Measurements from ENCODE around the gene KBTBD12. TPM values are rescaled to one million over a fixed set of nuclear protein-coding genes. Genes with fewer than 3 reads are reported as not detected.

Gene KBTBD12
- total RNA-seq, 1 donor from 2014 or later, result not detected

DNA sequence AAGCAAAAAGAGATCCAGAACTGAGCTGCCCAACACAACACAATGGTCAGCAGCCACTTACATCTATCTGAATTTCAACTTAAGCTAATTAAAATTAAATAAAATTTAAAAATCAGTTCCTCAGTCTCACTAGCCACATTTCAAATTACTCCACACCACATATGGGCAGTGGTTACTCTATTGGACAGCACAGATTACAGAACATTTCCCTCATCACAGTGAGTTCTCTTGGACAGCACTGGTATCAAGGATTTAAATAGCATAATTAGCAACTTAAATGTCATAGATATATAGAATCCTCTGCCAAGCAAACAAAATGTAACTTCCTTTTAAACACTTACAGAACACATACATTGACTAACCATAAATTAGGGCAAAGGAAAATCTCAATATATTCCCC is 64.4 kb downstream of the KBTBD12 start:
- Mint-ChIP-seq H3K27ac (ENCODE audit: unreplicated experiment) (no peak overlapping the region), H3K9me3 (ENCODE audit: unreplicated experiment) (no peaks in the 10 kb centered on the region), H3K4me1 (ENCODE audit: low read depth, unreplicated experiment) (no peaks in the 10 kb centered on the region), H3K4me3 (ENCODE audit: unreplicated experiment) (no peak overlapping the region), H3K27me3 (ENCODE audit: unreplicated experiment) (no peaks in the 10 kb centered on the region), H3K36me3 (ENCODE audit: unreplicated experiment) (no peaks in the 10 kb centered on the region)
- DNase-seq, result no peak
- TF ChIP-seq, protein P1, sequence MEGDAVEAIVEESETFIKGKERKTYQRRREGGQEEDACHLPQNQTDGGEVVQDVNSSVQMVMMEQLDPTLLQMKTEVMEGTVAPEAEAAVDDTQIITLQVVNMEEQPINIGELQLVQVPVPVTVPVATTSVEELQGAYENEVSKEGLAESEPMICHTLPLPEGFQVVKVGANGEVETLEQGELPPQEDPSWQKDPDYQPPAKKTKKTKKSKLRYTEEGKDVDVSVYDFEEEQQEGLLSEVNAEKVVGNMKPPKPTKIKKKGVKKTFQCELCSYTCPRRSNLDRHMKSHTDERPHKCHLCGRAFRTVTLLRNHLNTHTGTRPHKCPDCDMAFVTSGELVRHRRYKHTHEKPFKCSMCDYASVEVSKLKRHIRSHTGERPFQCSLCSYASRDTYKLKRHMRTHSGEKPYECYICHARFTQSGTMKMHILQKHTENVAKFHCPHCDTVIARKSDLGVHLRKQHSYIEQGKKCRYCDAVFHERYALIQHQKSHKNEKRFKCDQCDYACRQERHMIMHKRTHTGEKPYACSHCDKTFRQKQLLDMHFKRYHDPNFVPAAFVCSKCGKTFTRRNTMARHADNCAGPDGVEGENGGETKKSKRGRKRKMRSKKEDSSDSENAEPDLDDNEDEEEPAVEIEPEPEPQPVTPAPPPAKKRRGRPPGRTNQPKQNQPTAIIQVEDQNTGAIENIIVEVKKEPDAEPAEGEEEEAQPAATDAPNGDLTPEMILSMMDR (IDR thresholded peaks at IDR 0.05; ENCODE audit: partially characterized antibody, unreplicated experiment), result no peak

DNA sequence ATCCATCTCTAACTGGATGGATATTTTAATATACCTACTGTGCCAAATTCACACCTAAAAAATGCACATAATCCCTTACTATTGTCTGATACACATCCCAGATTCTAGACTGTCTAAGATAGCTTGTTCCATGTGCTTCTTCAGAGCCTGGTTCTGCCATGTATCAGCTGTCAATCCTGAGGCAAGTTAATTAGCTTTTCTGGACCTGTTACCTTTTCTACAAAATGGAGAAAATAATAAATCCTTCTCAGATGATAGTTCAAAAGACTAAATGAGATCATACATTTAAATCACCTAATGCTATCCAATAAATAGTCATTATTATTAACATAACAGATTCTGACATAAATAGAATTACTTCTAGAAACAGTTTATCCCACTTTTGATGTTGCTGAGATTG is 66.1 kb downstream of the KBTBD12 start:
- Mint-ChIP-seq H3K36me3 (ENCODE audit: unreplicated experiment) (no peaks in the 10 kb centered on the region), H3K4me3 (ENCODE audit: unreplicated experiment) (no peak overlapping the region), H3K27ac (ENCODE audit: unreplicated experiment) (no peak overlapping the region), H3K9me3 (ENCODE audit: unreplicated experiment) (no peaks in the 10 kb centered on the region), H3K4me1 (ENCODE audit: low read depth, unreplicated experiment) (no peaks in the 10 kb centered on the region), H3K27me3 (ENCODE audit: unreplicated experiment) (no peaks in the 10 kb centered on the region)
- TF ChIP-seq, protein P1 (IDR thresholded peaks at IDR 0.05; ENCODE audit: partially characterized antibody, unreplicated experiment), result no peak
- no peak for DNase-seq

DNA sequence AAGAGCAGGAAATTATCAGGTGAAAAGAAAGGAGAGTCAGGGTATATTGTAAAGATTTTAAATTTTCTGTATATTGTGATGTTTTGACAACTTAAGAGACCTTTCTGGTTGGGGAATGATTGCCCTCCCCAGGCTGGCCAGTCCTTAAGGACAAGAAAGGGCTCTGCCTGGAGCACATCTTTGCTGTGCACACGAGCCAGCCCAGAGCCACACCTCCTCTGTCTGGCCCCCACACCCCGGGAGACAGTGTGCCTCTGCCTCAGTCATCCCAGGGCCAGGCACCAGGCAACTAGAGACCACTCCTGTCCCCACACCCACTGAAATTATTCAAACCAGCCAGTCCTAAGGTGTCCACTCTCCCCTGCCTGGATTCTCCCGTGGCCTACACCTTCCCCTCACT is 67.1 kb downstream of the KBTBD12 start:
- H3K4me3 Mint-ChIP-seq (ENCODE audit: unreplicated experiment), result no peak overlapping the region
- TF ChIP-seq, protein P1 (IDR thresholded peaks at IDR 0.05; ENCODE audit: partially characterized antibody, unreplicated experiment), result no peak
- no peaks in the 10 kb centered on the region for H3K4me1 Mint-ChIP-seq (ENCODE audit: low read depth, unreplicated experiment)
- no peak overlapping the region for H3K27ac Mint-ChIP-seq (ENCODE audit: unreplicated experiment)
- no peak for DNase-seq
- no peaks in the 10 kb centered on the region for H3K27me3 Mint-ChIP-seq (ENCODE audit: unreplicated experiment)
- no peaks in the 10 kb centered on the region for H3K36me3 Mint-ChIP-seq (ENCODE audit: unreplicated experiment)
- no peaks in the 10 kb centered on the region for H3K9me3 Mint-ChIP-seq (ENCODE audit: unreplicated experiment)

DNA sequence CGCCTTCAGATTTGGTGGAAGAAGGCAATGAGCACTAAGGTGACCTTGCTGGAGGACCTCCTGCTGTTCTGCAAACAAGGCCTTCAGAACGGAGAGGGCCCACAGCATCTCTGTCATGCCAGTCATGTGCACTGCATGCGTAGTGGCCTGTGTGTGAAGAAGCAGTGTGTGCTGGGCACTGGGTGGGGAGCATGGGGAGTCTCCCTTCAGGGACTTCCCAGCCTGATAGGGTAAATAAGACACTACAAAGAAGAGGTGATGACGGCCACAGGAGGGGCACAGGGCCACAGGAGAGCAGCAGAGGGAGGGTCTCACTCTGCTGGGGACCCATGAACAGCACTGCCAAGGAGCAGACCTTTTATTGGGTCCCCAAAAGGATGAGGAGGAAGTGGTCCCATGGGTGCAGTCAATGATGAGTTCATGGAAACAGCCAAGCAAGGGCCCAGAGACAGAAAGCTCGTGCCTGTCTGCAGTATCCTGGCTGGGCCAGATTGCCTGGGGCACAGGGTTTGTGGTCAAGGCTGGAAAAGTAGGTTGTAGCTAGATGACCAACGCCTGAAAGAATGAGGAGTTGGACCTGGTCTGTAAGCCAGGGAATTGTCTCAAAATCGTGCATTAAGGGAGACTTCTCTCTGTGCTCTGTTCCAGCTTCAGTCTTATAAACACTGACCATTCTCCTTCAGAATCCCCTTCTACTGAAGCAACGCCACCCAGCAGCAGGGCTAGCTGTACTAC is 69.4 kb downstream of the KBTBD12 start:
- Mint-ChIP-seq H3K4me3 (ENCODE audit: unreplicated experiment) (no peak overlapping the region), H3K36me3 (ENCODE audit: unreplicated experiment) (no peaks in the 10 kb centered on the region), H3K27ac (ENCODE audit: unreplicated experiment) (no peak overlapping the region), H3K4me1 (ENCODE audit: low read depth, unreplicated experiment) (no peaks in the 10 kb centered on the region), H3K9me3 (ENCODE audit: unreplicated experiment) (peaks cover 2% of the 10 kb centered on the region), H3K27me3 (ENCODE audit: unreplicated experiment) (peaks cover 3% of the 10 kb centered on the region)
- no peak for DNase-seq
- TF ChIP-seq, protein P1 (IDR thresholded peaks at IDR 0.05; ENCODE audit: partially characterized antibody, unreplicated experiment), result no peak

DNA sequence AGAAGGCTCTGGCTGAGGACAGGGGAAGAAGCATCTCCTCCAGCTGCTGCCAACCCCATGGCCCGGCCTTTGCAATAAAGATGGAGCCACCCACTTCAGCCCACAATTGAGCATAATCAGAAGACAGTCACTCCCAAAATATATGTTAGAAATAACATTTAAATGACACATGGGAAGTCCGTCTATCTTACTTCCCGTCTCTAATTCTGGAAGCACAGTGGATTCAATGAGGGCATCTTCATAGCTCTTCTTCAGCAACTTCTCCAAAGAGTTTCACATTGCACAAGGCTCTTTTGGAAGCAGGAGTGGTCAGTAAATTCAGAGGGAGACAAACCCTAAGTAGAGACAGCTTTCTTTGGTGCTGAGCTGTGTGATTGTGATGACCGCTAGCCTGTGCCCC is 70.2 kb downstream of the KBTBD12 start:
- no peak overlapping the region for H3K4me3 Mint-ChIP-seq (ENCODE audit: unreplicated experiment)
- H3K27ac Mint-ChIP-seq (ENCODE audit: unreplicated experiment), result no peak overlapping the region
- peaks cover 3% of the 10 kb centered on the region for H3K27me3 Mint-ChIP-seq (ENCODE audit: unreplicated experiment)
- H3K9me3 Mint-ChIP-seq (ENCODE audit: unreplicated experiment), result peaks cover 2% of the 10 kb centered on the region
- H3K36me3 Mint-ChIP-seq (ENCODE audit: unreplicated experiment), result no peaks in the 10 kb centered on the region
- H3K4me1 Mint-ChIP-seq (ENCODE audit: low read depth, unreplicated experiment), result no peaks in the 10 kb centered on the region
- no peak for DNase-seq
- TF ChIP-seq, protein P1 (IDR thresholded peaks at IDR 0.05; ENCODE audit: partially characterized antibody, unreplicated experiment), result no peak

Data from glutamatergic neuron (in vitro differentiated cells).